Mucosa of stomach (tissue), 1 donor: ENCODE data around the gene TRIP13.

ENCODE experiments used
- H3K27me3 ChIP-seq: one replicate; pipeline ENCODE4 v1.7.0; 2013; ENCODE audit warnings: mild to moderate bottlenecking, low read length; ENCODE audit not compliant: control insufficient read depth, insufficient read depth
- H3K36me3 ChIP-seq: one replicate; pipeline ENCODE4 v1.7.0; 2013; ENCODE audit warnings: low read length; ENCODE audit not compliant: control insufficient read depth, insufficient read depth
- H3K4me1 ChIP-seq: one replicate; pipeline ENCODE4 v1.7.0; 2013; ENCODE audit warnings: mild to moderate bottlenecking, low read length; ENCODE audit not compliant: control insufficient read depth, insufficient read depth
- H3K4me3 ChIP-seq: one replicate; pipeline ENCODE4 v1.7.0; 2013; ENCODE audit warnings: low read length
- H3K9ac ChIP-seq: one replicate; pipeline ENCODE4 v1.7.0; 2013; ENCODE audit warnings: mild to moderate bottlenecking, low read length, moderate library complexity
- H3K9me3 ChIP-seq: one replicate; pipeline ENCODE4 v1.7.0; 2013; ENCODE audit warnings: mild to moderate bottlenecking, low read length, moderate library complexity; ENCODE audit not compliant: control insufficient read depth
- donor health status: Pancreatic carcinoma.

The TRIP13 gene

DNA sequence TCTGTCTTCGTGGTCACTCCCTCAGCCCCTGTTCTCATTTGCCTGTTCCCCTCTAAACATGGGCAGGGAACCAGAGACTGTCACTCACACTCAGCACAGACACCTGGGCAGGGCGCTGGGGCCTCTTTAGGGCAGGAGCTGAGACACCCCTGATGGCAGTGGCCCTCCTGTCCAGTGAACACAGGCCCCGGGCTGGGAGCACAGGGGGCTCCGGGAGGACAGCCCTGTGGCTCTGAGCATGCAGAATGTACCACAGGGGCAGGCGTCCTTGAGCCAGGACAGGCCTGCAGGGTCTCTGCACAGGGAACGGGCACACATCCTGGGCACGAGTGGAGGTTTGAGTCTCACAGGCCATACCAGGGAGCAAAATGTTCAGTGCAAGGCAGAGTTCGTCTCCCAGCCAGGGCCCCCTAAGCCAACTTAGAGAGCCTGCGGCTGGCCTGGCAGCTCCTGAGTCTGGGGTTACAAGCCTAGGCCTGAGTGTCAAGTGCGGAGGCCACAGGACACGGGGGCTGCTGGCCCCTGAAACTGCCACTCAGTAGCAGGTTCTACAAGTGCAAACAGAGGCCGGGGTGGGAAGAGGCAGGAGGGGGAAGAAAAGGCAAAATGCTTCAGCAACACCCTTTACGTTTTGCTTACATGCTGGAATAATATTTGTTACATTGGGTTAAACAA lies 60.0 kb downstream of the TRIP13 start:
- Histone ChIP-seq H3K36me3 (no peaks in the 10 kb centered on the region), H3K4me3 (no peak overlapping the region), H3K4me1 (peaks cover 9% of the 10 kb centered on the region), H3K9me3 (no peaks in the 10 kb centered on the region), H3K27me3 (peaks cover 21% of the 10 kb centered on the region), H3K9ac (no peak overlapping the region)

DNA sequence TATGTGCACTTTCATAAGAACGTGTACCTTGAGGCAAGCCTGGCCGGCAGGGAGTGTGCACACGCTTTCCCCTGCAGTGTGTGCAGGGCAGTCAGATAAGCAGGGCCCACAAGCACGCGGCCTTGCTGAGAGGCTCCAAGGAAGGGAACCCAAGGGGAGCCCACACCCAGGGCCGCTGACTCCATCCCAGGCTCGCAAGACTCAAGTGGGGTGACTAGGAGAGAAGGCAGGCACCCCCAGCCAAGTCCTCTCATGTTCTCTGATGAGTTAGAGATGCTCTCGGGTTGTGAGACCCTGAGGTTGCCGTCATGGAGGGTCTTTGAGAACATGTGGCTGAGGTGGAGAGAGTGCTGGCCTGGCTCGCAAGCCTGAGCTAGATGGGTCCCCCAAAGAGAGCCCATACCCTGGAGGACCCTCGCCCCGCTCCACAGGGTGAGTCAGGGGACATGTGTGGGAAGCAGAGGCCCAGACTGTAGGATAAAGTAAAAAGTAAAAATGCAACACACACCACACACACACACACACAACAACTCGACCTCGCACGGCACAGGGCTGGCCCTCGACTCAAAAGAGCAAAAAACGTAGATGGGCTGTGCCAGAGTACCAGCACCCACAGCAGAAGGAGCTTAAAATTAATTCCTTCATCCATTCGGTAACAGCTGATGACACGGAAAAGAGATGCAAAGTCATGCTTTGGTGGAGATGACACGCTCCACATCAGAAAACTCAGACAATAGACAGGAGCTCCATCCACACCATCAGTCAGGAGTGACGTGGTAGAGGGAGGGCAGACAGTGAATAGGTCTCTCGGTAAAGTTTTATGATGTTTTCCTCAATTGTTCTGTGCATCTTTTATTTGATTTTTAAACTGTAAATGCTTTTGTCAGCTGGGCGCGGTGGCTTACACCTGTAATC lies 61.1 kb downstream of the TRIP13 start:
- Histone ChIP-seq H3K4me1 (peaks cover 13% of the 10 kb centered on the region), H3K9ac (no peak overlapping the region), H3K27me3 (peaks cover 21% of the 10 kb centered on the region), H3K4me3 (no peak overlapping the region), H3K9me3 (no peaks in the 10 kb centered on the region), H3K36me3 (no peaks in the 10 kb centered on the region)

DNA sequence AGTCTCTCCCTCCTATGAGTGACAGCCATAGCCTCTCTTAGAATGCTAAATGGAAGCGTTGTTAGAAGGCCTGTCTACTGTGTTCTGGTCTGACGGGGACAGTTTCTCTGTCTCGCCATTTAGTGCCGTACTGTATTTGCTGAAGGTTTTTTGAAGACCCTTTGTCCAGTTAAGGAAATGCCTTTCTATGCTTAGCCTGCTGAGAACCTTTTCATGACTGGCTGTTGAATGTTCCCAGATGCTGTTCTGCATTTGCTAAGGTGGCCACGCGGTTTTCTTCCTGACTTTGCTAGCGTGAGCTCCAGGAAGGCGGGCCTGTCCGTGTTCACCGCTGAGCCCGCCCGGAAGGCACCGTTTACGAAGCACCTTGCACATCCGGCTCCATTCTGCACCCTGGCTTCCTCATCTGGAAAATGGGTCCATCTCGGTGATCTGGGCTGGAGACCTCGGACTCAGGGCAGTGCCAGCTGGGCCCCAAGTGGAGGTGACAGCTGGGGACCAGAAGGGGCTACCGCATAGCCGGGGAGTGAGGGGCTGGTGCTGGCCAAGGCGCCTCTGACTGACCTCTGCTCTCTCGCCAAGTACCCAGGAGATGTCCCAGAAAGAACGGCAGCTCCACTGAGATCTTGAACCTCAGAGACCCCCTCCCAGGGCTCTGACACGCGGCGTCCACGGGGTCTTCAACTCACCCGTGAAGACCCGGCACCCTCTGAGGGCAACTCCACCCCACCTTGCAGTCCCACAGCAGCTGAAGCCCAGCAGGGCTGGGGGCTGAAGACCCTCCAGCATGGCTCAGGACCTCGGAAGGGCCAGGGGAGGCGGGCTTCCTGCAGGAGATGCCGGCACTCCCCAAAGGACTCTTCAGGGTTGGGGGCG lies 63.4 kb downstream of the TRIP13 start:
- no peak overlapping the region for H3K9ac ChIP-seq
- H3K4me1 ChIP-seq = peaks cover 16% of the 10 kb centered on the region
- H3K9me3 ChIP-seq = no peaks in the 10 kb centered on the region
- H3K4me3 ChIP-seq = no peak overlapping the region
- H3K27me3 ChIP-seq = peaks cover 21% of the 10 kb centered on the region
- no peaks in the 10 kb centered on the region for H3K36me3 ChIP-seq

DNA sequence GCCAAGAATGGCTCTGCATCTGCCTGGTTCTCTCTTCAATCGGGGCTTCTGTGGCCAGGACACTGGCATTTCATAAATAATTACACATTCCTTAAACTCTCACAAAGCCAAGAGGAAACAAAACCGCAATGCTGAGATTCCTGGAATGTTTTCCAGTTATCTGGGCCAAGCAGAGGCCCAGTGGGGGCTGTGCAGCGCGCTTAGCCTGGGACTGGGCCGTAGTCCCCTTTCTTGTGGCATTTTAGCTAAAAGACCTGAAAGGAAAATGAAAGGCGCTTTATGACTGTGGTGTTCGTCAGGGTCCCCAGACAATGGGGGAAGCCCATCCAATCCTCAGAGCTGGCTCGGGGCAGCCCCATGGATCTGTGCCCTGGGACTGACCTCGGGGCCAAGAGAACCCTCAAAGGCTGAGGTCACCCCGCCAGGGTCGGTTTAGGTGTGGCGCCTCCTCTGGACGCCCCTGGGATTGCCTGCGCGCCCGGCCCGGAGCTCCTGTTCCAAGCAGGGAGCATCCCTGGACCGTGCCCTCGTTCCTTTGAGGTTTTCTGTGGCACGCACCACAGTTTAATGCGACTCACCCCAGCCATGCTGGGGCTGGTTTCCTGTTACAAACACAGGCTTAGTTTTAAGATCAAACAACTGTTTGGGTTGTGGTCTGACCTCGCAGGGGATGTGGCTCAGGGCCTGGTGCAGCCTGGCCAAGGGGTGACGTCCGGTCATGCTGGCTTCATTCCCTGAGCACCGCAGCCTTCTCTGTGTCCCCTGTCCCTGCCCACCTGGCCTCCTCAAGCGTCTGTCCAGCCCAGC lies 64.5 kb downstream of the TRIP13 start:
- Histone ChIP-seq H3K27me3 (peaks cover 17% of the 10 kb centered on the region), H3K36me3 (no peaks in the 10 kb centered on the region), H3K9me3 (no peaks in the 10 kb centered on the region), H3K9ac (no peak overlapping the region), H3K4me1 (peaks cover 16% of the 10 kb centered on the region), H3K4me3 (no peak overlapping the region)

DNA sequence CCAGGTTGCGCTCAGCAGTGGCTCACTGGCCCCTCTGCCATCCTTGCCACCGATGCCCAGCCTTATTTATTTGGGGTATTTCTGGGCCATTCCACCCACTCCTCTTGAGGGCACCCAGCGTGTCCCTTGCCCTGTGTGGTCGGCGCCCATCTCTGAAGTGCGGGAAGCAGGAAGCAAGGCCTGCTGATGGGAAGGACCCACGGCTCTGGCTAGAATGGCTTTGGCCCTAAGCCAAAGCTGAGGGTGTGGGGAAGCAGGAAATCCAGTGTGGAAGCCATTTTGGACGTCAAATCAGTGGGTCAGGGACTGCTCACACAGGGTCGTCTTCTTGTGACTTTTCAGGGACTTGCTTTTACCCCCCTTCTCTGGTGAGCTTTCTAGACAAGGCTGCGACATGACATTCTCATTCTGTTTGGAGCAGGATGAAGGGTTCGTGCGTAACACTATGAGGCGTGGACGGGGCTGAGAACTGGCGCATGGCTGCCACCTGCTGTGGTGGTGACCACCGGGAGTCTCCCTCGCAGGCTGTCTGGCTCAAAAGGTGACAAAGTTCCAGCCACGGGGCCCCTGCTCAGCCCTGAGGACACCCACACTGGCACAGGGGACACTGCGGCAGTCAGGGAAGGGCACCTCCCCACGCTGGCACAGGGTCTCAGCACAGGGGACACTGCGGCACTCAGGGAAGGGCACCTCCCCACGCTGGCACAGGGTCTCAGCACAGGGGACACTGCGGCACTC lies 65.2 kb downstream of the TRIP13 start:
- Histone ChIP-seq H3K27me3 (peaks cover 17% of the 10 kb centered on the region), H3K36me3 (no peaks in the 10 kb centered on the region), H3K4me1 (peaks cover 16% of the 10 kb centered on the region), H3K4me3 (no peak overlapping the region), H3K9ac (no peak overlapping the region), H3K9me3 (no peaks in the 10 kb centered on the region)

DNA sequence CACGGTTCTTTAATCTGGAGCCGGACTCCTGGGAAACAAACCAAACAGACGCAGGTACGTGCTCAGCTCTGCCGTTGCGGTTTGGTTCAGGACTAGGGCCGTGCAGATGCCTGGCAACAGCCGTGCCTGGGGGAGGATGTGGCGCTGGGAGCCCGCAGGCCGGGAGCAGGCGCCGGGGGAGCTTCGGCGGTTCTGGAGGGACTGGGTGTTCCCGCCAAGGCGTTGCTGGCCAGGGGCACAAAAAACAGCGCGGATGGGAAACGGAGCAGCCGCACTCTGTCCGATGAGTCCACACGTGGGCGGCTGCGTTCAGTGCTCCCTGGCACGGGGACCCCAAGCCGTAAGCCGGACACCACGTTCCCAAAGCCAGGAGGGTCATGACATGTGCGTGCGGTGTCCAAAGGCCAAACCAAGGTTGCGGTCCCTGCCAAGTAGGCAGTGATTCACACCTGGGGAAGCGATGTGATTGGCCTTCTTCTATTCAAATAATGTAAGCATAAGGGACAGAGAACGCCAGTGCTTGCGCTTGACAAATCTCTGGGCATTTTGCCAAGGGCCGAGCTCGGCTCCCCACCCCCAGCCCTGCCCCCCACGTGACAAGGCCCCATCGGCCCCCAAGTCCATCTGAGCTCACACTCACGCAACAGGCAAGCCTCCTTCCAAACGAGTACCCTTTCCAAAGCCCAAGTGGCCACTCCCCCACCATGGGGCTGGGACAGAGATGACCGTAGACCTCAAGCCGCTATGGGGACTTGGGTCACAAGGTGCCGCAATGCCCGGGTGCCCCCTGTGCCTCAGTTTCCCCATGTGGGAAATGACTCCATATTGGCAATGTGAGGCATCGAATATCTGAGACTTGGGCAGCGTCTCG lies 66.3 kb downstream of the TRIP13 start:
- H3K4me3 ChIP-seq = no peak overlapping the region
- peaks cover 17% of the 10 kb centered on the region for H3K27me3 ChIP-seq
- peaks cover 16% of the 10 kb centered on the region for H3K4me1 ChIP-seq
- H3K36me3 ChIP-seq = no peaks in the 10 kb centered on the region
- H3K9me3 ChIP-seq = no peaks in the 10 kb centered on the region
- H3K9ac ChIP-seq = no peak overlapping the region

DNA sequence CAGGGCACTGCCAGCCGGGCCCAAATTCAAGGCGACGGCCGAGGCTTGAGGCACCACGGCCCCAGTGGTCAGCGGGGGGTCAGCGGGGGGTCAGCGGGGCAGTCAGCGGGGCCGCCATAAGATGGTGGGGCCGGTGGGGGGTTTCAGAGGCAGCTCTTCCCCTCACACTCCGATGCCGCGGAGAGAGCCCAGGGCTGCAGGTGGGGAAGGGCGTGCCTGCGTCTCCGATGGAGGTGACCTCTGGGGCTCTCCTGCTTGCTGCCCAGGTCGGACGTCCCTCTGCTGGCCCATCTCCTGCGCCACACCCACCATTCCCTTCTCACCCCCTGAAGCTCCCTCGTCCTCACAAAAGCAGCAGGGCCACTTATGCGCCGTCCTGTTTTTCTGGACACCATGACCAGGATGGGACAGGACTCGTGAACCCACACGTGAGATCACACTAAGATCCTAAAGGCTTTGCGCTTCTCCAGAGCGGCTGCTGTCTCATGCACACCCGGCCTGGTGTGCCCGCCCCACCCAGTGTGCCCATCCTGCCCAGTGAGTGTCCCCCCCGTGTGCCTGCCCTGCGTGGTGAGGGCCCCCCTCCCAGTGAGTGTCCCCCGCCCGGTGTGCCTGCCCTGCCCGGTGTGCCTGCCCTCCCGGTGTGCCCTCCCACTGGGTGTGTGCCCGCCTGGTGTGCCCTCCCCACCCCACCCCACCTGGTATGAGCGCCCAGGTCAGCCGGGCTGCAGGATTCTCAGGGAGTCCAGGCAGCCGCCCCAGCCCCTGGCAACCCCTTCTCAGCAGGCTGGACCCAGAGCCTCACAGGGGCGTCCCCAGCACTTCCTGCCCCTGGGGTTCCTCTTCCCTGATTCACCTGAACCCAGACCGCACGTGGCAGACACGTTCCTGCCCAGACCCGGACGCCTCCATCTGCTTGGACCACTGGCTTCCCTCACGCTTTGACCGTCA lies 67.2 kb downstream of the TRIP13 start:
- Histone ChIP-seq H3K9ac (no peak overlapping the region), H3K27me3 (peaks cover 17% of the 10 kb centered on the region), H3K4me3 (no peak overlapping the region), H3K36me3 (no peaks in the 10 kb centered on the region), H3K9me3 (no peaks in the 10 kb centered on the region), H3K4me1 (peaks cover 16% of the 10 kb centered on the region)

DNA sequence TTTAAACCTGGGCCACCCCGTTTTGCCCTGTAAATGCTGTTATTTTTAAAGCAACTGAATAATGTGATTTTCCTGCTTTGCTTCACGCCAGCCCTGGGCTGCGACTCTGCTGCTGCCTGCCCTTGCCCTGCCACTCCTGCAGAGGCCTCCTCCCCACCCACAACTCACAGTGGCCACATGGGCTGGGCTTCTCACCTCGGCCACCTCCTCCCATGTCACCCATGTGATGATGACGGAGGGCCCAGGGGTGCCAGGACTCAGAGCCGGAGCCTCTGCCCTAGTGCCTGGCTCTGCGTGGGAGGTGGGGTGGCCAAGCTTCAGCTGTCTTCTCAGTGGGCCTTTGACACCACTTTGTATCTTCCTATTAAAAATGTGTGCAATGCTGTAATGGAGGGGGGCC lies 67.9 kb downstream of the TRIP13 start:
- no peak overlapping the region for H3K4me3 ChIP-seq
- no peak overlapping the region for H3K9ac ChIP-seq
- peaks cover 15% of the 10 kb centered on the region for H3K27me3 ChIP-seq
- peaks cover 16% of the 10 kb centered on the region for H3K4me1 ChIP-seq
- no peaks in the 10 kb centered on the region for H3K36me3 ChIP-seq
- no peaks in the 10 kb centered on the region for H3K9me3 ChIP-seq

DNA sequence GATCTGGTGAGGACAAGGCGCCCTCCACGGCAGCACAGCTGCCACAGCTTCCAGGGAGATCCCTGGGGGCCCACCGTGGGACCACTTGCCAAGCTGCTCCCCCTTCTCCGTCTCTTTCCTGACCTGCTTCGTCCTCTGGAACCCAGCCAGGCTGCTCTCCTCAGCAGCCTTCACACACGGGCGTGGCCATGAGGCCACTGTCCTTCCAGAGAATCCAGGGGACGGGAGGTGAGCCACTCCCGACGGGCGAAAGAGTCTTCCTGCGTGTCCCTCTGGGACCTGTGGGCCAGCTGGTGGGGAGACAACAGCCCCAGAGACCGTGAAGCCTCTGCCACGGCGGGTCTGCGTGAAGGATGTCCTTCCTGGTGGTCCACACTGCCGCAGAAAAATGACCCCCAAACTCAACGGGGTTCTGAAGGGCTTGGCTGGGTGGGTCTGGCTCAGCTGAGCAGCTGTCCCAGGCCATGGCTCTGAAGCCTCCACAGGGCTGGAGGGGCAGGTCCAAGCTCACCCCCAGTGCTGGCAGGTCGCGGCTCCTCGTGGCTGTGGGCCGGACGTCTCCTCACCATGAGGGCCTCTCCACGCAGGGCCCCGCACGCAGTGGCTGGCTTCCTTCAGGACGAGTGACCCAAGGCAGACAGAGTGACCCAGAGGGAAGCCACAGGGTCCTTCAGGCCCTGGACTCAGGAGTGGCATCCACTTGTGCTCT lies 68.5 kb downstream of the TRIP13 start:
- Histone ChIP-seq H3K27me3 (peaks cover 11% of the 10 kb centered on the region), H3K4me3 (no peak overlapping the region), H3K9me3 (no peaks in the 10 kb centered on the region), H3K36me3 (no peaks in the 10 kb centered on the region), H3K4me1 (peaks cover 16% of the 10 kb centered on the region), H3K9ac (no peak overlapping the region)
